ENCODE results near the gene RAMP1. TPM values are rescaled to one million over a fixed set of nuclear protein-coding genes. Genes with fewer than 3 reads are reported as not detected.
A peak's percentile ranks its signal among the peaks of the same experiment; 100 is the strongest.

RAMP1 gene
- total and polyA plus RNA-seq, 2 donors (not counting 1 experiment from before 2014, with no cell fraction given), result 15.7 TPM; not detected in 1

- ATAC-seq (ENCODE audit: low read depth) (no peak), DNase-seq (no peak)
- CTCF ChIA-PET, result interaction anchor here (0.9 kb wide), 1 partner anchor 37 kb away, joined by 4 read pairs; no protein-coding TSS in a partner anchor
- H3K4me1 Mint-ChIP-seq, result peaks cover 42% of the 10 kb centered on the region
- peak overlapping the region; percentile 75 for H3K4me3 Mint-ChIP-seq
- H3K4me2 ChIP-seq (replicated peaks; ENCODE audit: low read depth, low read length, poor library complexity, severe bottlenecking), result peak overlapping the region; percentile 57
- H3K27me3 ChIP-seq (replicated peaks in 1 of 4; ENCODE audit: control extremely low read depth in 1 of 4, control insufficient read depth in 3 of 4, insufficient read depth in 4 of 4, low read length in 3 of 4), result no peaks in the 10 kb centered on the region
- no peaks in the 10 kb centered on the region for H3K79me2 ChIP-seq (ENCODE audit: control insufficient read depth, insufficient read depth, low read length)
- no peak for TF ChIP-seq CTCF (IDR thresholded peaks at IDR 0.05)
- no peak for TF ChIP-seq EZH2 (IDR thresholded peaks at IDR 0.05; ENCODE audit: borderline replicate concordance, insufficient read depth, low read depth, low read length, poor library complexity, severe bottlenecking)
- no peak overlapping the region for H3K4me3 ChIP-seq (ENCODE audit: control extremely low read depth in 1 of 5, extremely low read depth in 1 of 5, insufficient read depth in 1 of 5, low read depth in 2 of 5, low read length in 4 of 5)
- WGBS (ENCODE audit: insufficient coverage), result no CpG with 5 or more reads among the region's 1 CpG
- no peaks in the 10 kb centered on the region for H3K36me3 ChIP-seq (replicated peaks in 1 of 2; ENCODE audit: control extremely low read depth in 1 of 2, control insufficient read depth in 1 of 2, extremely low read depth in 1 of 2, insufficient read depth in 2 of 2, low read length in 1 of 2)
- H3K9me3 ChIP-seq (ENCODE audit: control extremely low read depth in 1 of 3, control insufficient read depth in 2 of 3, insufficient read depth in 1 of 3, low read length in 2 of 3), result peaks cover 0 to 4% (median 0%) of the 10 kb centered on the region in 3 donors
- H2AFZ ChIP-seq (ENCODE audit: insufficient read depth, low read depth, low read length, poor library complexity, severe bottlenecking), result peak overlapping the region; percentile 87
- peak overlapping the region; percentile 89 for H3K27ac Mint-ChIP-seq
- POLR2A ChIA-PET, result interaction anchor here (1.5 kb wide), 1 partner anchor 25 kb away, joined by 9 read pairs; no protein-coding TSS in a partner anchor
- H3K4me1 ChIP-seq (ENCODE audit: control insufficient read depth in 2 of 2, insufficient read depth in 2 of 2, low read length in 2 of 2), result peaks cover 10 to 18% of the 10 kb centered on the region in 2 donors
- H3K27ac ChIP-seq (ENCODE audit: low read length in 2 of 2), result peak overlapping the region; percentile 17 to 54
- H4K20me1 ChIP-seq (ENCODE audit: control insufficient read depth, insufficient read depth, low read length, poor library complexity, severe bottlenecking), result no peaks in the 10 kb centered on the region
- H3K9ac ChIP-seq (ENCODE audit: low read length), result peak overlapping the region; percentile 20
- intact Hi-C loops (cut with micrococcal nuclease), result loop anchor here (1.0 to 2.0 kb wide), 3 partner anchors 8 to 69 kb away; partner anchors contain the start of gene UBE2F
- no peaks in the 10 kb centered on the region for H3K9me3 Mint-ChIP-seq (ENCODE audit: insufficient read depth)
- H3K27me3 Mint-ChIP-seq, result no peaks in the 10 kb centered on the region
These were observed 38.6 kb downstream of the RAMP1 start for GRCh38 chr2:237898057-237898414.

Measured in B cell (primary cell).